Measurements from ENCODE around the gene NEDD8. TPM values are rescaled to one million over a fixed set of nuclear protein-coding genes. Genes with fewer than 3 reads are reported as not detected.

NEDD8 gene
- total and polyA plus RNA-seq, 2 donors (not counting 3 experiments of a cell fraction or from before 2014, with no cell fraction given) = 243 to 316 TPM

GRCh38 chr14:24254630-24255392 is 22.6 kb upstream of the NEDD8 start:
- DNase-seq (ENCODE audit: low read depth, low spot score) (no peak), FAIRE-seq (no peak)
- Histone ChIP-seq H3K27ac (ENCODE audit: insufficient read depth, low read depth, low read length) (no peak overlapping the region), H2AFZ (ENCODE audit: low read depth, low read length) (no peak overlapping the region), H3K9me3 (replicated peaks; ENCODE audit: control insufficient read depth, insufficient read depth, low read length) (no peaks in the 10 kb centered on the region), H3K36me3 (ENCODE audit: control insufficient read depth in 2 of 2, extremely low read depth in 1 of 2, insufficient read depth in 2 of 2, low read length in 2 of 2) (peaks cover 0 to 3% of the 10 kb centered on the region in 2 experiments), H3K79me2 (ENCODE audit: control insufficient read depth, insufficient read depth, low read length) (no peaks in the 10 kb centered on the region), H3K4me1 (ENCODE audit: control insufficient read depth, extremely low read depth, insufficient read depth, low read length) (no peaks in the 10 kb centered on the region), H3K9ac (replicated peaks; ENCODE audit: extremely low read depth, insufficient read depth, low read length) (no peak overlapping the region), H3K4me3 (replicated peaks in 1 of 3; ENCODE audit: insufficient read depth in 1 of 3, low read depth in 1 of 3, low read length in 3 of 3) (no peak overlapping the region), H3K27me3 (ENCODE audit: control insufficient read depth in 2 of 2, insufficient read depth in 2 of 2, low read length in 2 of 2) (no peaks in the 10 kb centered on the region), H4K20me1 (replicated peaks; ENCODE audit: control insufficient read depth, extremely low read depth, insufficient read depth, low read length) (no peaks in the 10 kb centered on the region), H3K4me2 (ENCODE audit: insufficient read depth, low read length) (no peak overlapping the region), H3K9me1 (replicated peaks; ENCODE audit: control insufficient read depth, extremely low read depth, insufficient read depth, low read length) (no peaks in the 10 kb centered on the region)
- intact Hi-C loops (cut with micrococcal nuclease) = no loop called here
- dilution Hi-C loops (cut with MboI; ENCODE audit: extremely low pct_ligation_motif_present, low sequenced_read_pairs) = no loop called here
- TF ChIP-seq MYC (IDR thresholded peaks at IDR 0.05; ENCODE audit: low read depth, low read length) (no peak), FOS (IDR thresholded peaks at IDR 0.05; ENCODE audit: borderline replicate concordance, insufficient read depth, low read length) (no peak), POLR2A (IDR thresholded peaks at IDR 0.05; ENCODE audit: low read depth, low read length) (no peak), GATA2 (IDR thresholded peaks at IDR 0.05; ENCODE audit: insufficient read depth, insufficient read length, low read depth, low read length) (no peak)
- ChIA-PET POLR2A (no interaction called here), CTCF (interaction anchor here (1.0 kb wide), 1 partner anchor 42 kb away, joined by 4 read pairs; no protein-coding TSS in a partner anchor)
- BruUV-seq (replicated peaks) = no TSS peak

GRCh38 chr14:24253936-24254335 is 21.8 kb upstream of the NEDD8 start:
- Histone ChIP-seq H3K4me1 (ENCODE audit: control insufficient read depth, extremely low read depth, insufficient read depth, low read length) (no peaks in the 10 kb centered on the region), H3K9ac (replicated peaks; ENCODE audit: extremely low read depth, insufficient read depth, low read length) (no peak overlapping the region), H3K4me3 (replicated peaks in 1 of 3; ENCODE audit: insufficient read depth in 1 of 3, low read depth in 1 of 3, low read length in 3 of 3) (no peak overlapping the region), H3K79me2 (ENCODE audit: control insufficient read depth, insufficient read depth, low read length) (no peaks in the 10 kb centered on the region), H3K27ac (ENCODE audit: insufficient read depth, low read depth, low read length) (no peak overlapping the region), H2AFZ (ENCODE audit: low read depth, low read length) (no peak overlapping the region), H3K9me3 (replicated peaks; ENCODE audit: control insufficient read depth, insufficient read depth, low read length) (no peaks in the 10 kb centered on the region), H3K27me3 (ENCODE audit: control insufficient read depth in 2 of 2, insufficient read depth in 2 of 2, low read length in 2 of 2) (no peaks in the 10 kb centered on the region), H3K4me2 (ENCODE audit: insufficient read depth, low read length) (no peak overlapping the region), H3K36me3 (ENCODE audit: control insufficient read depth in 2 of 2, extremely low read depth in 1 of 2, insufficient read depth in 2 of 2, low read length in 2 of 2) (peaks cover 0 to 3% of the 10 kb centered on the region in 2 experiments), H4K20me1 (replicated peaks; ENCODE audit: control insufficient read depth, extremely low read depth, insufficient read depth, low read length) (no peaks in the 10 kb centered on the region), H3K9me1 (replicated peaks; ENCODE audit: control insufficient read depth, extremely low read depth, insufficient read depth, low read length) (no peaks in the 10 kb centered on the region)
- intact Hi-C loops (cut with micrococcal nuclease) = no loop called here
- TF ChIP-seq EZH2 (IDR thresholded peaks at IDR 0.05; ENCODE audit: borderline replicate concordance, low read depth, low read length, severe bottlenecking) (no peak), MYC (IDR thresholded peaks at IDR 0.05; ENCODE audit: low read depth, low read length) (no peak)
- TF ChIP-seq, protein P1, sequence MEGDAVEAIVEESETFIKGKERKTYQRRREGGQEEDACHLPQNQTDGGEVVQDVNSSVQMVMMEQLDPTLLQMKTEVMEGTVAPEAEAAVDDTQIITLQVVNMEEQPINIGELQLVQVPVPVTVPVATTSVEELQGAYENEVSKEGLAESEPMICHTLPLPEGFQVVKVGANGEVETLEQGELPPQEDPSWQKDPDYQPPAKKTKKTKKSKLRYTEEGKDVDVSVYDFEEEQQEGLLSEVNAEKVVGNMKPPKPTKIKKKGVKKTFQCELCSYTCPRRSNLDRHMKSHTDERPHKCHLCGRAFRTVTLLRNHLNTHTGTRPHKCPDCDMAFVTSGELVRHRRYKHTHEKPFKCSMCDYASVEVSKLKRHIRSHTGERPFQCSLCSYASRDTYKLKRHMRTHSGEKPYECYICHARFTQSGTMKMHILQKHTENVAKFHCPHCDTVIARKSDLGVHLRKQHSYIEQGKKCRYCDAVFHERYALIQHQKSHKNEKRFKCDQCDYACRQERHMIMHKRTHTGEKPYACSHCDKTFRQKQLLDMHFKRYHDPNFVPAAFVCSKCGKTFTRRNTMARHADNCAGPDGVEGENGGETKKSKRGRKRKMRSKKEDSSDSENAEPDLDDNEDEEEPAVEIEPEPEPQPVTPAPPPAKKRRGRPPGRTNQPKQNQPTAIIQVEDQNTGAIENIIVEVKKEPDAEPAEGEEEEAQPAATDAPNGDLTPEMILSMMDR (IDR thresholded peaks at IDR 0.05; ENCODE audit: extremely low read depth in 1 of 2, insufficient read depth in 1 of 2, low read depth in 1 of 2, low read length in 2 of 2) = no peak
- no TSS peak for BruUV-seq (replicated peaks)
- POLR2A ChIA-PET = interaction anchor here (1.0 kb wide), 1 partner anchor 13 kb away, joined by 3 read pairs; no protein-coding TSS in a partner anchor
- no peak for DNase-seq (ENCODE audit: low read depth, low spot score)
- CTCF ChIA-PET = no interaction called here
- no peak for FAIRE-seq
- dilution Hi-C loops (cut with MboI; ENCODE audit: extremely low pct_ligation_motif_present, low sequenced_read_pairs) = no loop called here

All from endothelial cell of umbilical vein (primary cell).